Colon (tissue), 2 donors: ENCODE measurements around the gene HIF1AN.

Experiments
- FAIRE-seq: peaks from 2 replicates; lab custom pipeline; 2012; peaks lifted over from hg19 to GRCh38; lab: Jason Lieb, UNC
- donor health status: control.
- donor health status: control.

The HIF1AN gene

DNA sequence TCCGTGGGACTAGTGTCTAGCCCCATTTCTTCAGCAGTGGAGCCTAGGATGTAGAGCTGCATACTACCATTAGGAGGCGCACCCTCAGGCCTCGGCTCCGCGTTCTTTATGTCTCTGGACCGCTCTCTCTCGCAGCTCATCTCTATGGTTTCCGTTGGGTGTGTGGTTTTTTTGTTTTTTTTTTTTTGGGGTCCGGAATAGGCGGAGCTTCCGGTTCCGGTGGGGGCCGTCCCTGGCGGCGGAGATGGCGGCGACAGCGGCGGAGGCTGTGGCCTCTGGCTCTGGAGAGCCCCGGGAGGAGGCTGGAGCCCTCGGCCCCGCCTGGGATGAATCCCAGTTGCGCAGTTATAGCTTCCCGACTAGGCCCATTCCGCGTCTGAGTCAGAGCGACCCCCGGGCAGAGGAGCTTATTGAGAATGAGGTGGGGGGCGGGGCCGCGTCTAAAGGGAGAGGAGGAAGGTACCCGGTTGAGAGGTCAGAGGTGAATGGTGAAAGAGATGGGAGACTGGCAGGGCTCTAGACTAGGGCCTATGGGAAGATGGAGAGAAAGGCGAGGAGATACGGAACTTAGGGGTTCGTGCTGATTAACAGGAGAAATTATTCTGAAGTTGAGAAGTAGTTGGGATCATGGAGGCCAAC lies at the start of gene HIF1AN:
Gene HIF1AN, plus strand, starts transcription at position 229 of the 639 bp plus-strand sequence. Its CDS starts 16 bp downstream, at position 245.
- FAIRE-seq, result peak; percentile 76

DNA sequence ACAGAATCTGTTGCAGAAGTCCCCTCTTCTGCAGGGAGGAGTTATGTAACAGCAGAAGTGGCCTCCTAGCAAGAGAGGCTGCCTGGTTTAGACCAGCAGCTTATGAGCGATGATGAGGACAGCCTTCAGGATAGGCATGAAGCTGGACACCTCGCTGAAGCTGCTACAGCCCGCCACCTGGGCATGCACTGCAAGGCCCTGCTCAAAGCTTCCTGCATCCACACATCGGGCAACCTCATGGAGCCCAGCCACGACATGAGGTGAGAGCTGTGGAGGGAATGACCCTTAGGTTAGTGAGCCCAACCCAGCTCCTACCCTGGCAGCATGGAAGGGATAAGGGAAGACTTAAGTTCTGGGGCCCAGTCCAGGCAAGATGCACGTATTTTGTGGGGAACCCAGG lies 48.2 kb upstream of the HIF1AN start:
- no peak for FAIRE-seq

DNA sequence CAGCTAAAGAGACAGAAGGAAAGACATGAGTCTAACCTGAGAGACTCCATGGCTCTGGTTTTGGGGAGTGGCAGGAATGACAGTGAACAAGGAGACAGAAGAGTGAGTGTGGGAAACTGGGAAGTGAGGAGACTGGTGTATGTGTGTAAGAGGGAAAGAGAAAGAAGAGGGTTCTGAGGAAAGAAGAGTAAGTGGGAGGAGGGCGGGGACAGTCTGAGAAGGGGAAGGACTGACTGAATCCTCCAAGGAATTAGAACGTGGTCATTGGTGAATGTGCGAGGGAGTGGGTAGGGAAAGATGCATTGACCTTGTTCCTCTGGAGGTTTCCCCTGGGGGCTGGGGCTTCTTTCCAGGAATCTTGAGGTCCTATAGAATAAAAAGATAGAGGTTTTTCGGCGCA lies 46.3 kb upstream of the HIF1AN start:
- FAIRE-seq, result no peak

DNA sequence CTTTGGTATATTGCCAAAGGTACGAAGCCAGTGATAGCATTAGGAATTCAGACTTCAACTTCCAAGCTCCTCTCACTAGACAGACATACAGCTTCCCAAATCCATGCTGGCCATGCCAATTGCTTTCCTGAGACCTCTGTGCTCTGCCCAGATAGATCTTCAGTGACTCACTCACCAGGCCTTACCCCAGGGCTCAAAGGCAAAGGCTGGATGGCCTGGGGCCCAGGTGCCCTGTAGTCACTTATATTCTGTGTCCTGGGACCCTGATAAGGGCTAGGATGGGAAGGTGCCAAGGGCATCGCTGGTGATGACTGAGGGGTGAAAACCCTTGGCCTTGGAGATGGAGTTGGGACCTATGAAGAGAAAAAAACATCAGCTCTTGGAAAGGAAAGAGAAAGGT lies 45.2 kb upstream of the HIF1AN start:
- no peak for FAIRE-seq

DNA sequence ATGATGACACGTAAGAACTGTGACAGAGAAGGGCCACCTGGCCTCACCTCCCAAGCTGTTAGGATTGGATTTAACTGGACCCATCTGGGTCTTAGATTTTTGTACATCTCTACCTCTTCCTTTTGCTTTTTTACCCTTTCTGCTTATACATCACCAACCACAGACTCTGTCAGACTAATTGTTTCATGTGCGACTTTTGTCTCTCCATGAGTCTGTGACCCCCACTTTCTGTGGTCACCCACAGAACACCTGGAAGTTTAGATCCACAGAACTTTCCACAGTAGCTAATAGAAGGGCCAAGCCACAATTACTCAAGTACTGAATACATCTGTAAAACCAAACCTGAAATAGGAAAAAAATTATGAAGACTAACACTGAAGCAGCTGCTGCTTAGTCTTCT lies 39.2 kb upstream of the HIF1AN start:
- FAIRE-seq, result no peak

DNA sequence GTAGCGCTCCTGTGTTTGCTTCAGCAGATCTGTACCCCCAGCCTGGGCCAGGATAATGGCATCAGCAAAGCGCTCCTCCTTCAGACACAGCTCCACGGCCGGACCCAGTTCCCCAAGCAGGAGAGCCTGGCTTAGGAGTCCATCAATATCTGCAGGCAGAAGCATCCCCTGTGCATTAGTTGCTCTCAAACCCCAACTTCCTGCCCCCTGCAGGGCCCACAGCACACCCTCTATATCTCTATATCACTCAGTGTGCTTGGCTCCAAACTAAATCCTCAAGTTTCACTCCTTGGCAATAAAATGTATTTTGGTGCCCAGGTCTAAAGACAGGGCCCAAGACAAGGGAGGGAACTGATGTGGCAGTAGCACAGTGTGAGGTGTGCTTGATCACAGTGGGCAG lies 37.7 kb upstream of the HIF1AN start:
- FAIRE-seq, result no peak

DNA sequence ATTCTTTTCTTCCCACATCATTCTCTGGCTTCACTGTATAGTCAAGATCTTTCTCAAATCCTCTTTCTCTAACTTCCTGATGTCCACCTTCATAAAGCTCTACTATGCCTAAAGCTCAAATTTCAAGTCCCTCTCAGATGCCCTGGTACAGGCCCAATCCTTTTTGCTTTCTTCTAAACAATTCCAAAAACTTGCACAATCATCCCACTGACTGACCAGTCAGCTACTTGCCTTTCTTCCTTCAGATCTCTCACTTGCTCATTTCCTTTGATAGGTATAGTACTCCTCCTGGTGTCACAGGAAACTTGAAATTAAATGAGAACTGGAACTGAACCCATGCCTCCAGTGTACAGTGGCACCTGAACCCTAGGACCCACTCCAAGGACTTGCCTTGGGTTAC lies 34.3 kb upstream of the HIF1AN start:
- no peak for FAIRE-seq

DNA sequence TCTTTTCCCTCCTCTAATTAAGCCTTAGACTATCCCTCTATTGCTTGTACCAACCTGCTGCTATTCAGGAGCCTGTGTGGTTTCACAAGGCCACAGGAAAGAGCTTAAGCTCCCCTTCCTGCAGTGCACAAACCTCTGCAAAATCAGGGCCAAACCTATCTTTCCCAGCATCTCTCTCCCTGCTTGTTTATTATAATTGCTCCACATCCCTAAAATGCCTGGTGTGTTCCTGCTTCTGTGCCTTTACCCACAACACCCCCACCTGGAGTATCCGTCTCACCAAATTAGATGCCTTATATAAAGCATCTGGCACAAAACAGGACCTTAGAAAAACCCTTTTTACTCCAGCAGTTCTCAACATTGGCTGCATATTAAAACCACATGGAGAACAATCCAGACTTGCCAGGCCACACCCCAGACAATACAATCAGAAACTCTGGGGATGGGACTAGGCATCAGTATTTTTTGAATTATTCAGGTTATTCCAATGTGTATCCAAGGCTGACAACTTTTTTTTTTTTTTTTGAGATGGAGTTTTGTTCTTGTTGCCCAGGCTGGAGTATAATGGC lies 32.7 kb upstream of the HIF1AN start:
- no peak for FAIRE-seq

DNA sequence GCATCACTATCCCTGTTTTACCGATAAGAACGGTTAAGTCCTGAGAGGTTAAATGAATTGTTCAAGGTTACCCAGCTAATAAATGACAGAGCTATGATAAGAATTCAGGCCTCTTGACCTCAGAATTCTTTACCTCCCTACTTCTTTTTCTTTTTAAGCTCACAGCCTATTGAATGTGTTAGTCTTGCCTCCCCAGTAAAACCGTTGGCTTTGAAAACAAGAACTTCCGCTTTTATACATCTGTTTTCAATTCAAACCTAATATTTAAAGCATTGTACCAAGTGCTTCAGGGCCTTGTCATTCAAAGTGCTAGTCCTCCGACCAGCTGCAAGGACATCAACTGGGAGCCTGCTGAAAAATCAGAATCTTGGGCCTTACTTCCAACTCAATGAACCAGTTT lies 31.6 kb upstream of the HIF1AN start:
- FAIRE-seq, result no peak

DNA sequence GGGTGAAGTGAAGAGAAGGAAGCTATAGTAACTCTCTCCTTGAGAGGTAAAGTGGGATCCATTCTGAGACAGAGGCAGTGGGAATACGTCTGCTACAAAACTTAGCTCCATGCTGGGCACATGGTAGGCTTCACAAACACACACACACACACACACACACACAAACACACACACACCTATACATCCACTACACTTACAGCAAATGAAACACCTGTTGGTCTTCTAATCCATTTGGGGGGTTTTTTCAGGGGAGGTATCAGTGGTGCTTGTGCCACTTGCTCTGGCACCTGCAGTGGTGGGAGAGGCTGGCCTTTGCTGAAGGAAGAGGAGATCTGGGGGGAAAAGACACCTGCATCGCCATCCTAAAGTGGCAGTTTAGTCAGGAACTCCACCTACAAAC lies 30.6 kb upstream of the HIF1AN start:
- FAIRE-seq, result no peak

DNA sequence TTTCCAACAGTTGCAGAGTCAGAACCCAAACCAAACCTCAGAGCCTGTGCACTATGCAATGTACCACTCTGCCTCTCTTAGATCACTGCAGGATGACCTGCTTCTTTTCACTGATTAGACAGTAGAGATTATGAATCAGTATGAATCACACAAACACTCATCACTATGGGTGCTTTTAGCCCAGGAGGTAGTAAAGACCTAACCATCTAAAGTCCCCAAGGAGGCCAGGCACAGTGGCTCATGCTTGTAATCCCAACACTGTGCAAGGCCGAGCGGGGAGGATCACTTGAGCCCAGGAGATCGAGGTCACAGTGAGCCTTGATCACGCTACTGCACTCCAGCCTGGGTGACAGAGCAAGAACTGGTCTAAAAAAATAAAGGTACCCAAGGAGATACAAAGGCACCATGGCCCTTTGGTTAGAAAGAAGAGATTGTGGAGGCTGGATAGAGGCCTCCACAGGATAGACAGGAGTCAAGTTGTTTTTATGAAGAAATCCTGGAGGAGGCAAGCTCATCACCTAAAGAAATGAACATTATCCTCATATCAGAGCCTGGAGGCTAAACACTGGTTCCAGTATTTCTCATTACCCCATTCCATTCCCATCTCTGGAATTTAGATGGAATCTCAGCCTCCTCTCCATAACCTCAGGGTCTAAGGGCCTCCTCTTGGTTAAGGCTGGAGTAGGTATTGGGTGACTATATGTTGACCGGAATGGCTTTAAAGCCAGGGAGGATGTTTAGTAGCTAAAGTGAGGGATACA lies 29.0 kb upstream of the HIF1AN start:
- no peak for FAIRE-seq

DNA sequence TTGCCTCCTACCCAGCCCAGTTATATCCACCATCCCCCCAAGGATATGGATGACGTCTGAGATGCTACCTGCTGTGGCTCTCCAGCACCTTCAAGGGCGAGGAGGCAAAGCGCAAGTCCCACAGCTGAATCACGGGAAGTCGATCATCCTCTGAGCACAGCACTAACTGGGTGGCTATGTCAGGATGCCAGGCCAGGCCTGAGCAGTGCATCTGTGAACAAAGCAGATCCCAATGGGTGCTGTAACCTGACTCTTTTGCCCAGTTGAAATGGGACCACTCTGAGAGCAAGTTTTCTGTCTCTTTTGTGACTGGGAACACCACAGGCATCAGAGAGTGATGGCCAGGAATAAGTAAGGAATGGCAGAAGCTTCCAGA lies 28.4 kb upstream of the HIF1AN start:
- FAIRE-seq, result no peak

DNA sequence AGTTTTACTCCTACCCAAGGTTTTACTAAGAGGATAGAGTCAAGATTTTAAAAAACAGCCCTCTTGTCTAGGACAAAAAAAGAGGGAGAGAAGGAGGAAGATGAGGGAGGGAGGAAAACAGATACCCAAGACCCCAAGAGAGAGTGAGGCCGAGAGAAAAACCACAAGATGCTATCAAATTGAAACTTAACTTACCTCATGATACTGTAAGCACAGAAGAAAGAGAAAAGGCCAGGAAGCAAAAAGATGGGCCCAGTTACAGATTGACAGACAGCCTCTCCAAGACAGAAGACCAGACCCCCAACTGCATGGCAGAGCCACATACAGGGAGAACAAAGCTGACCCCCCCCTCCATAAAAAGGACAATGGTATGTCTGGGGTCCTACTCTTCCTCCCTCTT lies 27.5 kb upstream of the HIF1AN start:
- FAIRE-seq, result no peak

DNA sequence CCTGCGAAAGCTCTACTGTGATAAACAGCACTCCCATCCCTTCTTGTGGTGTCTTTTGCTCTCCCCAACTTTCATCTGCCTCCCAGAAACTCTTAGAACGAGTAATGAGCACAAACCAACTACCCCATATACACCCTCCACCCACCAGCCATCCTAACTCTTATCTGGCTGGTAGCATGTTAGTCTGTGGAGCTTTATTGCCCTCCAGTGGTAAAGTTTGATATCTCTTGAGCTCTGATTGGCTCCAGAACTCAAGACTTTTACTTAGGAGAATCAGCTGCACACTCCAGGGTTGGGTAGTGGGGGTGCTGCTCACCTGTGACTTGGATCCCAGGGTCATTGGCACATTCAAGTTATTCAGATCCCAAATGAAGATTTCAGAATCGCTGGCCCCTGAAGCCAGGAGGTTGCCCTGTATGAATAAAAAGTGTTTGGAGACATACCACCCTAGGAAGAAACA lies 27.0 kb upstream of the HIF1AN start:
- FAIRE-seq, result no peak

DNA sequence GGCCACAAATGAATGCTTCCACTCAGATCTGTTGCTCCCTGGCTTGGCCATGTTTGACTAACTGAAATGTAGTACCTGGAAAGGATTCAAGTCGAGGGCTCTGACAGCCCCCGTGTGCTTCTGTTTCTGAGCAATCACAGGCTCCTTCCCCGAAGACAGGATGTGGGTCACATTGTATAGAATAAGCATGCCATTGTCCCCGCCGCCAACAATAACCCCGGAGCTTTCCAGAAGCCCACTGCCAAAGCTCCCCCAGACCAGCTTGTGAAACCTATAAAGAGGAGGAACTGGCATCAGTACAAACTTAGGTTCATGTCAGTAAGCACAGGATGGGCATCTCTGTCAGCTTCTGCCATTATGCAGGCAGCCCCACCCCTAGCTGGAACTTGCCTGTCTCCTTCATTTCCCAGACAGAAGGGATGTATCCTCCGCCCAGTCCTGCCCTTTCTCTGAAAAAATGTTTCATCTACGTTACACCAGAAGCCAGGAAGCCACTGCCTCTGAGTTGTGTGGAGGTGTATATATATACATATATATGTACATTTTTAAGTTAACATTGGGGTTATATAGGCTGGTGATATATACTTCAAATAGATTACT lies 26.4 kb upstream of the HIF1AN start:
- FAIRE-seq, result no peak

DNA sequence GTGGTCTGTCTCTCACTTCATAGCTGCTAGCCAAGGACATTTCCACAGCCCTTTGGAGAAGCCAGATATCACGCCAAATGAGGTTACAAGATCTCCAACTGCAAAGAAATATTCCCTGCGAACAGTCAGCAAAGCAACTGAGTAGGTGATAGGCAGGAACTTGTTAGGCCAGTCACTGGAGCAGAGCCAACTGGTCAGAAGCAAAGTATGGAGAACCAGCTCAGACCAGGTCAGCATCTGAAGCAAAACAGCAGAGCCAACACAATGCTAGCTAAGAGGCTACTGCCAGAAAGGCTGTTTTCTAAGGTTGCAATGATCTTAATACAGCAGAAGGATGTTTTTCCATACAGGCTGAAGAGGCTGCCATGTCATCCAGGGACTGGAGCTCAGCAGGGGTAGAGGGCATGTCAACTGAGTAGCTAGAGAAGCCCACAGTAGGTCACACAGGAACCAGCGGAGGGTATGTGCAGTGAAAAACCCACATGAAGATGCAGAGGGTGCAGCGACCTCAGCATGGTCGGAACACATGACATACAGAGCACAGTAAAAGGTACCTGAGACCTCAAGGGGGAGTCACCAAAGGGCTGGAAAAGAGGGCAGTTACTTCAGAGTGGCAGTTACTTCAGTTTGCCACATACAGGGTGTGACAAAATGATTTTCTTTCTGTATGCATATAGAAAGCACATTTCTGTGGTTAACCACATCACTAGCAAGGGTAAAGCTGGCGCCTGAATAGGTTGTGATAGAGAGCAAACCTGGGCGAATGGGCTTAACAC lies 25.0 kb upstream of the HIF1AN start:
- FAIRE-seq, result no peak

DNA sequence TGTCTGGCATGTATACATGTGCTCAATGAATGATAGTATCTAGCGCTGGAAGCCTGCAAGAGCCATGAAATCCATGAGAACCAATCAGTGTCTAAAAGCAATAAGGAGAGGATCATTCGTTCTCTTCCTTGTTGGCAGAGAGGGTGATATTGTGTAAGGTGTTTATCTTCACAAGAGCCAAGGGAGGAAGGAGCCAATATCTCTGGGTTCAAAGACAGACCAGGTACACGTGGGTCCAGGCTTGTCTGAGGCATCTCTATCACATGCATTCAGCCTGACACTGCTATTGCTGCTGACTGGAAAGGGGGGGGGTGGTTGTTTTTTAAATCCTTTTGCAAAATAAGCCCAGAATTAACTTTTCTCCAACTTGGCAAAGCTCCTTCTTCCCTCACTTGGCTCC lies 20.1 kb upstream of the HIF1AN start:
- no peak for FAIRE-seq

DNA sequence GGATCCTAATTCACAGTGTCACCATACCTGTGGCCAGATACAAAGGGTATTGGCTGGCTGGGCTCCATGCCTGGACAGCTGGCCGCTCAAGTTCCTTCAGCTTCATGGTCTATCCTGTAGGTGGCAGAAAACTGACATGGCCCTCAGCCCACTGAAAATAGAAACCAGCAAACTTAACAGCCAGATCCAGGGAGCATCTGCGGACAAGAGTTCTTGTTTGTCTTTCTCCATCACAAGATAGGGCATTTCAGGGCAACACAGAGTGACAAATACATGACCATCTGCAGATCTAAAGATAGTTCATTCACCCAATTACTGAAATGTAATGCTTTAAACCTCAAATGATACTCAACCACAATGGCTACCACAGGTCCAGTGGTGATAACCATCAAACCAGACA lies 18.9 kb upstream of the HIF1AN start:
- FAIRE-seq, result no peak

DNA sequence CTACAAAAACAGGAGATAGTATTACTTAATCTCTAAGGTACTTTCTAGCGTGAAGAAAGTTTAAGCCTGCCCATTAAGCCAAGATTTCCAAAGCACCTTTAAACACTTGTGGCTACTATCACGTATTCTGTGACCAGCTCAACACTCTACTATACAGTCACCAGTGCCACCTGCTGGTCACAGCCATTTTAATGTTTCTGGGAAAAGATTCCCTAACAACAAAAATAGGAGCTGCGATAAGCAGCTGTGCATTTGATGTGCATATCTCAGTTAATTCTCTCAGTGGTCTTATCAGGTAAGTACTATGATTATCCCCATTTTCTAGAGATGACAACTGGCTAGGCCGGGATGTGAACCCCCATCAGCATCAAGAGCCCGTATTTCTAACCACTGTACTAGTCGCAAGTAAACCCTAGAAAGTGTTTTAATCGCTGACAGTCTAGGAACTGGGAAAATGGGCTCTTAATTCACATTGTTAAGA lies 16.9 kb upstream of the HIF1AN start:
- no peak for FAIRE-seq

DNA sequence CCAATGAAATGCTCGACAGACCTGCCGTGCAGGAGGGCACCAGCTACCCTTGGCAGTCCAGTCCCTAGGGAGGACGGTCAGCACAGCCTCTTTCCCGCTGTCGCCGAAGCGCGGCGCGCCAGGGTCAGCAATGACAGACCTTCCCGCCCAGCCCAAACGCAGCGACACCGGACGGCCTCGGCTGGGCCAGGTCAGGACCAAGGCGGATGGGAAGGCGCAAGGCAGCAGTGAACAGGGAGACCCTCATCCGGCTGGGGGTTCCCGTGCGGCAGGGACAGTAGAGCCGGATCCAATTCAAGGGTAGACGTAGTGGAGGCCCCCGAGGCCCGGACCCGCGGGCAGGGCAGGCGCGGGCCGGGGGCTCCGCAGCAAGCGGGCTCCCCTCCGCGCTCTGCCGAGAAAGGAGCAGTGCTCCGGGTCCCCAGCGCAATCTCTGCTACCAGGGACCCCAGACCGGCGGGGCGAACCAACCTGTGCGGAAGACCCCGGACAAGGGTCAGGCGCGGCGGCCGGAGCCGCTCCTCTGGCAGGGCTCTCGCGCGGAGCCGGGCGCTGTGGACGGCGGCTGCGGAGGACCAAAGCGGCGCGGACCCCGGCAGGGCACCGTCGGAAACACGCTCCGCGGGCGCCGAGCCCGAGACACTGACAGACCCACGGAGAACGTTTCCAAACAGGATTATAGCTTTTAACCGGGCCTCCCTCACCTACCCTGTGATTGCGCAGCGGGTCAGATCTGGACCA lies 16.3 kb upstream of the HIF1AN start, which contains the start of gene SEC31B:
Gene SEC31B, minus strand, starts transcription at position 551 of the 741 bp plus-strand sequence. CDS start 2,909 bp downstream, outside the sequence.
- FAIRE-seq, result no peak

DNA sequence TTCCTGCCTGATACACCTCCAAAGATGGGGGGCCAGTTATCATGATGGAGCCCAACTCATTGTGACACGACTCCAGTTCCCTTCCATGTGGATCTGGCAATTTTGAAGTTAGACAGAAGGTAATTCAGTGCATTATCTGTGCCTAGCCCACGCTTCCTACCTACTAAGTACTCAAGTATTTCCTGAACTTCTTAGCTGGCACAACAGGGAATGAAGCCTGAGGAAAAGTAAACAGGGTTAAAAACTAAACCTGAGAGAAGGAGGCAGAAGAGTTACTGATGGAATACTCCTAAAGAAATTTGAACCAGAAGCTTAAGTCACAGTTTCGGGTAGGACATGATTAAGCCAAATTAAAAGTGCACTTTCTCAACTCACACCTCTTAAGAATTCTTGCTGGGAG lies 14.9 kb upstream of the HIF1AN start:
- FAIRE-seq, result no peak
